Prostate gland (tissue), 2 donors: ENCODE data around the gene BTBD7.

ENCODE experiments used
- CTCF ChIP-seq, 4 experiments: fragments of 200-600 bp in 2 of 4; fragments of 450-650 bp in 2 of 4; sonication (generic) in 2 of 4; IDR thresholded peaks; 1 replicate in 3 of 4; 2 replicates in 1 of 4; pipeline ENCODE4 v1.5.1; 2016 to 2019; ENCODE audit warnings: antibody characterized with exemption in 4 of 4, mild to moderate bottlenecking in 2 of 4, moderate library complexity in 2 of 4
- POLR2AphosphoS5 ChIP-seq: sonication (generic); formaldehyde crosslinking; IDR thresholded peaks from one replicate; pipeline ENCODE4 v1.6.1; 2017; ENCODE audit warnings: antibody characterized with exemption

- TF ChIP-seq CTCF (IDR thresholded peaks at IDR 0.05) (no peak), POLR2AphosphoS5 (no peak)
These were observed 9.1 kb downstream of the BTBD7 start for GRCh38 chr14:93323600-93324174.
